ENCODE measurements around the gene PAGR1.
"Not testable (repeated sequence)": the region's sequence is repeated elsewhere in the genome, so short reads cannot be mapped to it uniquely, and the experiment has no call there.

PAGR1 gene

DNA sequence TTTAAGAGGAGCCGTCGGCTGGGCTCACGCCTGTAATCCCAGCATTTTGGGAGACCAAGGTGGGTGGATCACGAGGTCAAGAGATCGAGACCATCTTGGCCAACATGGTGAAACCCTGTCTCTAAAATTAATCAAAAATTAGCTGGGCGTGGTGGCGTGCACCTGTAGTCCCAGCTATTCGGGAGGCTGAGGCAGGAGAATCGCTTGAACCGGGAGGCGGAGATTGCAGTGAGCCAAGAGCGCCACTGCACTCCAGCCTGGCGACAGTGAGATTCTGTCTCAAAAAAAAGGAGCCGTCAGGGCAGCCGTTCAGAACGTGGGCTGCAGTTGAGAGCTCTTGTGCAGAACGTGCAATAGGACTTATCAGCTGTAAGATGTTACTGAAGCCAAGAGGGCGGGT is 22.8 kb upstream of the PAGR1 start:
- not testable (repeated sequence) for DNase-seq

DNA sequence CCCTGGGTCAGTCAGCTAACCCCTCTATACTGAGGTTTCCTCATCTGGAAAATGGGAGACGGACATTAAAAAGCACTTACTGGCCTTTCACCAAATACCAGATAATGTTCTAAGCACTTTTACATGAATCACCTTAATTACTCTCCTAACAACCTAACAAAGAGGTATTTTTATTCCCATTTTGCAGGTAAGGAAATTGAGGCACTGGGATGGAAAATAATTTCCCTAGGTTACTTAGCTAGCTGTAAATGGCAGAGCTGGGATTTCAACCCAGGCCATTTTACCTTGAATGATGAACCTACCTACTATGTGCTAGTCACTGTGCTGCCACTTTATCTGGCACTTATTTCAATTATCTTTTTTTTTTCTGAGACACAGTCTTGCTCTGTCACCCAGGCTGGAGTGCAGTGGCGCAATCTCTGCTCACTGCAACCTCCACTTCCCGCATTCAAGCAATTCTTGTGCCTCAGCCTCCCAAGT is 21.7 kb upstream of the PAGR1 start:
- no peak for DNase-seq

DNA sequence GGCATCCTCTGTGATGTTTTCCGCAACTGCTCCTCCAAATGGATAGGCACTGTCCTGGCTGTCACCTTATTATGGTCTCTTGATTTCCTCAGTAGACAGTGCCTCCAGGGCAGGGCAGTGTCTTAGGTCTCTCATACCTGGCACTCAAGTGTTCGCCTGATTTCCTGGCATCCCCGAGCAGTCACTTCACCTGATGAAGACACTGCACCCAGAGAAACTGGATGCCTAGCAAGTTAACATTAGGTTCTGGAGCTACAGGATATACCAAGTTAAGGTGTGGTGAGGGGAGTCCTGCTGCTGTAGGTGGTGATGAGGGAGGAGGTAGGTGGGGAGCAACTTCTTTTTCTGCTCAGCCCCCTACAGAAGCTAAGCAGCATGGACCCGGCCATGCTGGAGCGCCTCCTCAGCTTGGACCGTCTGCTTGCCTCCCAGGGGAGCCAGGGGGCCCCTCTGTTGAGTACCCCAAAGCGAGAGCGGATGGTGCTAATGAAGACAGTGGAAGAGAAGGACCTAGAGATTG is 13.5 kb upstream of the PAGR1 start:
- no peak for DNase-seq

DNA sequence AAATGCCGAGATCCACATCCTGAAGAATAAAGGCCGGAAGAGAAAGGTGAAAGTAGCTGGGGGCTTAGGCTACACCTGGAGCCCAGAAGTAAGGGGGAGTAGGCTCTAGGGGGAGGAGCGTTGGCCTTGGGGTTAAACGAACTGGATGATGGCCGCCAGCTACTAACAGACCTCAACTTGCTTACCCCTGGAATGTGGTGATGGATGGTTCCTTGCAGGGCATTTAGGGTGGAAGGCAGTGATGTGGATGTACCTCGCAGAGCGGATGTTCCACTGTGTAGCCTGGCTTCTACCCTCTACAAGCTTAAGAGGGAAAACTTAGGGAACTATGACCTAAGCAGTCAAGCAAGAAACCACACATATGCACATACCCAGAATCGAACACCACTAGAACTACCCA is 11.9 kb upstream of the PAGR1 start:
- DNase-seq: peak; percentile 27

DNA sequence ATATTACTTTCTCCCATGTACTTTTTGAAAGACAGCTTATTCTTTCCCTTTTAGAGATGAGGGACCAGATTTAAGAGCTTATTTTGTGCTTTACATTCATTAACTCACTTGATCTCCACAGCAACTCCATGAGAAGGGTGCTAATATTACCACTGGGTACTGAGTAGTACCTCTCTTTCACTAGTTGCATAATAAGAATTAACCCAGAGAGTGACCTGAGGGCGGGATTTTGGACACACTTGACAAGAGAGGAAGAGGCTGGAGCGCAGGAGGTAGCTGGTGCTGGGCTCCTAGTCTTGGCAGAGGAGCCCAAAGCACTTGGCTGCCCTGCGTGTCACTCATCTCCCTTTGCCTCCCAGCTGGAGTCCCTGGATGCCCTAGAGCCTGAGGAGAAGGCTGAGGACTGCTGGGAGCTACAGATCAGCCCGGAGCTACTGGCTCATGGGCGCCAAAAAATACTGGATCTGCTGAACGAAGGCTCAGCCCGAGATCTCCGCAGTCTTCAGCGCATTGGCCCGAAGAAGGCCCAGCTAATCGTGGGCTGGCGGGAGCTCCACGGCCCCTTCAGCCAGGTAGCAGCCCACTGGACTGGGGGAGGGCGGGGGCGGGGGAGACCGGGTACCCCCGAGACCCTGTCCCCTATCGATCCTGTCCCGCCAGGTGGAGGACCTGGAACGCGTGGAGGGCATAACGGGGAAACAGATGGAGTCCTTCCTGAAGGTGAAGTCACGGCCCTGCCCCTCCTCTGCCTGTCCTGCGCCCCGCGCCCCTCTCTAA is 11.3 kb upstream of the PAGR1 start:
- DNase-seq: peak; percentile 74

DNA sequence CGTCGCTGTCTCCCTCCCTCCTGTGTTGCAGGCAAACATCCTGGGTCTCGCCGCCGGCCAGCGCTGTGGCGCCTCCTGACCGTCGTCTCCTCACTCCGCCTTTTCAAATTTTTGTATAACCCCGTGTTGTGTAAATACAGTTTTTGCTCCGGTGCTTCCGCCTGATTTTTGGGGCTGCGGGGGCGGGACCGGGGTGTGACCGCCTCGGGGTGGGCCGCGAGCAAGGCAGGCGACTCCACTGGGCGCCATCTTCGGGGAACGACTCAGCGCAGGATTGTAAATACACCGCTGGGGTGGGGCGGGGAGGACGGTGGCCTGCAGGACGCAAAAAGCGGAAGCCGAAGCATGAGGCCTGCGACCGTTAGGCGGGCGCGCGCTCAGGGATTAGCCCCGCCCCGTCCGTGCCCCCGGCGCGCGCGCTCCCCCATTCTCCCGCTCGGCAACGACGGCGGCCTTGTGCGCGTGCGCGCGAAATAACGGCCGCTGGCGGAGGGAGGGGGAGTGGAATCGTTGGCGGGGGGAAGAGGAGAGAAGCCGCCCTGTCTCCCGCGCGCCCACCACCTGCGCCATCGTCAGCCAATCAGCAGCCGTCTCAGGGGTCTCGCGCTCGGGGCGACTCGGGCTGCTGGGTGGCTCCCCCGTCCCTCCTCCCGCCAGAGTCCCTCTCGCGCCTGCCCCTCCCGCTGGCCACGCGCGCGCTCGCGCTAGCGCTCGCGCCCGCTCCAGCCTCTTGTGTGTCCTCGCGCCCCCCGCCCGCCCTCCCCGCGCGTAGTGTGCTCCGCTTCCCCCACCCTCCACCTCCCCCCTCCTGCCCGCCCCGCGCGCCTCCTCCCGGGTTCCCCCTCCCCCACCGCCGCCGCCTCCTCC is 10.5 kb upstream of the PAGR1 start:
- DNase-seq: peak; percentile 98

DNA sequence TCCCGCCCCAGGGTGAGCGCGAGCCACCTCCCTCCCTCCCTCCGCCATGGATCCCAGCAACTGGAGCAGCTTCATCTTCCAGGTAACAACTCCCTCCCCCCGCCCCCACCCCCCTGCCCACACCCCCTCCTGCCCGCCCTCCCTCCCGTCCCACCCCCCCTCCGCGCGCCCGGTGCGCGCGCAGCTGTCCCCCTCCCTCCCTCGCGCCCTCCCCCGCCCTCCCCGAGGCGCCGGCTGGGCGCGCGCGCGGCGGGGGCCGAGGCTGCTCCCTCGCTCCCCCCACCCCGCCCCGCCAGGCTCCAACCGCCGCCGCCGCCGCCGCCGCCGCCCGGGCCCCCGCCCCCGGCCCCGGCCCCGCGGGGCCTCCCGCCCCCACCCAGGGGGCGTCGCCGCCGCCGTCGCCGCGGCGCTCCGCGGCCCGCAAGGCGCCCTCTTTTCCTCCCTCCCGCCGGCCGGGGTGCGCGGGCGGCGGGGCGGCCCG is 9.8 kb upstream of the PAGR1 start, which contains the start of gene MAZ:
TSS of gene MAZ (plus strand) at position 431 of the 481 bp plus-strand sequence. CDS start 173 bp downstream, outside the sequence.
- peak; percentile 97 for DNase-seq

DNA sequence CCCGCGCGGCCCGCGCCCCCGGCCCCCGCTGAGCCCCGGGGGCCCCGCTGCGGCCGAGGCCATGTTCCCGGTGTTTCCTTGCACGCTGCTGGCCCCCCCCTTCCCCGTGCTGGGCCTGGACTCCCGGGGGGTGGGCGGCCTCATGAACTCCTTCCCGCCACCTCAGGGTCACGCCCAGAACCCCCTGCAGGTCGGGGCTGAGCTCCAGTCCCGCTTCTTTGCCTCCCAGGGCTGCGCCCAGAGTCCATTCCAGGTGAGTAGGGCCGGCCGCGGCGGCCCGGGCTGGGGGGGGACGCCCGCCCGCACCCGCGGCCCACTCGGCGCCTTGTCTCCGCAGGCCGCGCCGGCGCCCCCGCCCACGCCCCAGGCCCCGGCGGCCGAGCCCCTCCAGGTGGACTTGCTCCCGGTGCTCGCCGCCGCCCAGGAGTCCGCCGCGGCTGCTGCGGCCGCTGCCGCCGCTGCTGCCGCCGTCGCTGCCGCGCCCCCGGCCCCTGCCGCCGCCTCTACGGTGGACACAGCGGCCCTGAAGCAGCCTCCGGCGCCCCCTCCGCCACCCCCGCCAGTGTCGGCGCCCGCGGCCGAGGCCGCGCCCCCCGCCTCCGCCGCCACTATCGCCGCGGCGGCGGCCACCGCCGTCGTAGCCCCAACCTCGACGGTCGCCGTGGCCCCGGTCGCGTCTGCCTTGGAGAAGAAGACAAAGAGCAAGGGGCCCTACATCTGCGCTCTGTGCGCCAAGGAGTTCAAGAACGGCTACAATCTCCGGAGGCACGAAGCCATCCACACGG is 9.1 kb upstream of the PAGR1 start:
- peak; percentile 75 for DNase-seq

DNA sequence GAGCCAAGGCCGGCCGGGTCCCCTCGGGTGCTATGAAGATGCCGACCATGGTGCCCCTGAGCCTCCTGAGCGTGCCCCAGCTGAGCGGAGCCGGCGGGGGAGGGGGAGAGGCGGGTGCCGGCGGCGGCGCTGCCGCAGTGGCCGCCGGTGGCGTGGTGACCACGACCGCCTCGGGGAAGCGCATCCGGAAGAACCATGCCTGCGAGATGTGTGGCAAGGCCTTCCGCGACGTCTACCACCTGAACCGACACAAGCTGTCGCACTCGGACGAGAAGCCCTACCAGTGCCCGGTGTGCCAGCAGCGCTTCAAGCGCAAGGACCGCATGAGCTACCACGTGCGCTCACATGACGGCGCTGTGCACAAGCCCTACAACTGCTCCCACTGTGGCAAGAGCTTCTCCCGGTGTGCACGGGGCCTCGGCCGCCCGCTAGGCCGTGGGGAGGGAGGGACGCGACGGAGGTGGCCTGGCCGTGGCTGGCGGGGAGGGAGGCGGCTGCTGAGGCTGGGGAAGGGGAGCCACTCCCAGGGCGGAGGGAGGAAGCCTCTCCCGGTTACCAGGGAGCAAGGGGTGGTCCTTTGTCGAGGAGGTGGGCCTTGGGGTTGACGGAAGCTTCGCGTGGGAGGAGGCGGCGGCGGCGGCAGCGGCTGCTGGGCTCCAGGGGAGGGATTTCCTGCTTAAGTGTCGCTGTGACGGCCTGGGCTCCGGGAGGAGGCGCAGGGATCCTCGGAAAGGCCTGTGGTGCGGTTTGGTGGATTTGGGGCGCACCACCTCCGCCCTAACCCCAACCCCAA is 8.3 kb upstream of the PAGR1 start:
- DNase-seq: peak; percentile 88

DNA sequence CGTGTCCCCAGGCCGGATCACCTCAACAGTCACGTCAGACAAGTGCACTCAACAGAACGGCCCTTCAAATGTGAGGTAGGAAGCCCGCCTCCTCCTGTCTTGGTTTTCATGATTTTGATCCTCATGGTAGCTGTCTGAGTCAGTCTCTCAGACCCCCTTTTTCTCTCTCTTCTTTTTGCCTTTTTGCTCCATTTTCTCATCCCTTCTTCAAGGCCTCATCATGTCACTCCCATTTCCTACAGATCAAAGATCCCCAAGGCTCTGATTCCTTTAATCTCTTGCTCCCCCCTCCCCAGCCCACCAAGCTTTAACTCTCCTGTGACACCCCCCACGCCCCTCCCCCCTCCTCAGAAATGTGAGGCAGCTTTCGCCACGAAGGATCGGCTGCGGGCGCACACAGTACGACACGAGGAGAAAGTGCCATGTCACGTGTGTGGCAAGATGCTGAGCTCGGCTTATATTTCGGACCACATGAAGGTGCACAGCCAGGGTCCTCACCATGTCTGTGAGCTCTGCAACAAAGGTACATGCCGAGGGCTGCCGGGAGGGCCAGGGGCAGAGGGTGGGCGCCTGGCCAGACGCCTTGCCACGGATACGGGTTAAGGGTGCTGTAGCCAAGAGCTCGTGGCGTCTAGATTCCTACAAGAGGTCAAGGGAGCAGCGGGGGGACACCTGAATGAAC is 7.6 kb upstream of the PAGR1 start:
- DNase-seq: peak; percentile 54

DNA sequence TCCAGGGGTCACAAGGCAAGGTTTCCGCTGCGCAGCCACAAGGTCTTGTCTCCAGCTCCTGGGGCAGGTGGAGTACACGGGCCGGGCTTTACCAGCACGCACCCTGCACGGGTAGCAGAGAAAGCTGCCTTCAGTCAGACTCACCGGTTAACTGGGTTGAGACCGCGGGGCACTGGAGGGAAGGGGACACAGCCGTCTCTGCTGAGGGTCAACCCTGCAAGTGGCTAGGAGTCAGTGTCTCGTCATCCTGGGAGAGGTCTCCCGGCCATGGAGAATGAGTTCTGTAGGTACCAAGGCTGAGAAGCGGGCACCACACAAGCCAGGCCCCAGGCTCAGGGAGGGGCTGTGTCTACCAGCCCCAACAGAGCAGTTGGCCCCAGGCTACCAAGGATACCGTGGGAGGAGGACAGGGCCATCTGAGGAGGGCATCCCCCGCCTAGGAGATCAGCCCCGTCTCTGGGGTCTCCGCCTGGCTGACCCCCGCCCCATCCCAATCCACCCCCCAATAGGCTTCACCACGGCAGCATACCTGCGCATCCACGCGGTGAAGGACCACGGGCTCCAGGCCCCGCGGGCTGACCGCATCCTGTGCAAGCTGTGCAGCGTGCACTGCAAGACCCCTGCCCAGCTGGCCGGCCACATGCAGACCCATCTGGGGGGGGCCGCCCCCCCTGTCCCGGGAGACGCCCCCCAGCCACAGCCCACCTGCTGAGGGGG is 6.8 kb upstream of the PAGR1 start:
- no peak for DNase-seq

DNA sequence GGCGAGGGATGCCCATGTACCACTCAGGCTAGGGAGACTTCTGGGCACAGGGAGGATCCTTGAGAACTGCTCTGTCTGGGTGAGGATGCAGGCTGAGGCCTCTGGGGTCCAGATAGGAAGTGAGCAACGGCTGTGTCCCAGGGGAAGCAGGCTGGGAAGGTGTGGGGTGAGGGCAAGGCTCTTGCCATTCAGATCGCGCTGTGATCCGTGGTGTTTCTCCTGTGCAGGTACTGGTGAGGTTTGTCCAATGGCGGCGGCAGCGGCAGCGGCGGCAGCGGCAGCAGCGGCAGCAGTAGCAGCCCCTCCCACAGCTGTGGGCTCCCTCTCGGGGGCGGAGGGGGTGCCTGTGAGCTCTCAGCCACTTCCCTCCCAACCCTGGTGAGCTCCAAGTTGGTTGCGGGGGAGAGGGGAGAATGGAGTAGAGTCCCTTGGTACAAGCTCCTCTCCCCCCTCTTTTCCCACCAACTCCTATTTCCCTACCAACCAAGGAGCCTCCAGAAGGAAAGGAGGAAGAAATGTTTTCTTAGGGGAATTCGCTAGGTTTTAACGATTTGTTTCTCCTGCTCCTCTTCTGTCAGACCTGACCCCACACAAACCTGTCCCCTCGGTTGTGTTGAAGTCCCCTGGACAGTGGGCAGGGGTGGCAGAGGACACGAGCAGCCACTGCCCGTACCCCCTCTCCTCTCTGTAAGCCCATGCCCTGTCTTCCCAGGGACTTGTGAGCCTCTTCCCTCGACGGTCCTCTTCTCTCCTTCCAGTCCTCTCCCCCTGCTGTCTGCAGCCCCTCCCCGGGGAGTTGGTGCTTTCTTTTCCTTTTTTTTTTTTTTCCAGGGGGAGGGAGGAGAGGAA is 5.9 kb upstream of the PAGR1 start:
- DNase-seq: peak; percentile 61

DNA sequence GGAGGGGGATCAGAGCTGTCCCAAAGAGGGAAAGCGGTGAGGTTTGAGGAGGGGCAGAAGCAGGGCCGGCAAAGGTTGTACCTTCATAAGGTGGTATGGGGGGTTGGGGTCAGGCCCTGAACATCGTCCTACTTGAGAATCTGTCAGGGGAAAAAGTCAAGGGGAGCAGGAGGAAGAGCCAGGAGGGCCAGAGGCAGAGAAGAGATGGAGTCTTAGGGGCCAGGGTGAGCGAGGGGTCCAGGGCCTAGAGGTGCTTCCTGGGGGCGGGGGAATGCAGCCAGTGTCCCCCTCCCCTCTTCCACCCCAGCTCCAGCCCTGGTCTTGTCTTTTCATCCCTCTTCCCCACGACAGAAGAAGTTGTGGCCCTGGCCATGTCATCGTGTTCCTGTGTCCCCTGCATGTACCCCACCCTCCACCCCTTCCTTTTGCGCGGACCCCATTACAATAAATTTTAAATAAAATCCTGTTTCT is 5.2 kb upstream of the PAGR1 start:
- DNase-seq: peak; percentile 62

DNA sequence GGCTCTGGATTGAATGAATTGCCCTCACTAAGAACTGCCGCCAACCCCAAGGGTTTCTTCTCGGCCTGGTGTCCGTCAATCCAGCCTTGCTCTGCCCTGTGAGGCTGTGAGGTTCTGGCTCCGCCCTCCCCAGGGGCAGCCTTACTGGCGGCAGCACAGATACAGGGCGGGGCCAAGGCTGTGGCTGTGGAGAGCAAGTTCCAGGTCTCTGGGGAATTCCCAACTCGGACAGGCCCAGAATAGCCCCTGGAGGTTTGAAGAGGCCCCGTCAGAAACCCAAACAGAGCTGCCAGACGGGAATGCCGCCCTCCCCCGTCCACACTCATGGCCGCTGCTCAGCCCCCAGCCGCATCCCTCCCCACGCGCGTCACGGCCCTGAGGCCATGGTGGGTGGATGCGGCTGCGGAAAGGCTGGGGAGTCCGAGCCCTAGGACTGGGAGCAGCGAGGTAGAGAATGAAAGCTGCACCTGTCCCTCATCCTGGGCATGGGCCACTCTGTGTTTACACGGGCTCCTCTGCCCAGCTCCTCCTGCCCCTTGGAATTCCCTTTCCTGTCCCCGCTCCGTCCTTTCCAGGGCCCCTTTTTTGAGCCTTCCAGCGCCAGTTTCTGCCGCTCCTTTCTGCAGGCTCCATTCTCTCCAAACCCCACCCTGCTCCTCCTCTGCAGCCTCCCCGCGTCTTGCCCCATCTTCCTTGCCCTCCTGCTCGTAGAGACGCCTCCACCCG is 4.6 kb upstream of the PAGR1 start:
- peak; percentile 95 for DNase-seq

DNA sequence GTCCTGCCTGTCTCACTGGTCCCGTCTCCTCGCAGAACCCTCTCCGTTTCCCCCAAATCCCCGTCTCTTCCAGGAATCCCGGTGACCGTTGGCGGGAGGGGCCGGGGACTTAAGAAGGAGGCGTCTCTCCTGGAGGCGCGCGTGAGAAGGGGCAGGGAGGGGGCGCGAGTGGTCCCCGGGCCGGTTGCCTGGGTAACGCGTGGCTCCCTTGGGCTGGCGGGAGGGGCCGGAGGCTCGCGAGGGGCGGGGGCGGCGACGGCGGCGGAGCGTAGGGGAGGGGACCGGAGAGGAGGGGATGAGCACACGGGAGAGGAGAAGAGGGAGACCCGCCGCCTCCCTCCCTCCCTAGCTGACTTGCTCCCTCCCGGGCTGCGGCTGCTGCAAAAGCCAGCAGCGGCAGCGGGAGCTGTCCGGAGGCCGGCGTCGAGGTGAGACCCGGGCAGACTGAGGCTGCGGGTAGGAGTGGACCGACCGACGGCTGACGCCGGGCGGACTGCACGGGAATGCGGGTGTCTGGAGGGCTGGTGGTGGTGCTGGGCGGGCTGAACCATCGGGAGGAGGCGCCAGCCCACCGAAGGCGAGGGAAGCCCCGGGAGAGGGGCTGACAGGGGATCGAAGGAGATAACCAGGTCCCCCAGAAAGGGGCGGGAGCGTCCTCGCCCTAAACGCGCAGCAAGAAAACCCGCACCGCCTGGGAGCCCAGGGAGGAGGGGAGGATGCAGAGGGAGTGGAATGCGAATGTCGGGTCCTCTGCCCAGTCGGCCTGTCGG is 3.9 kb upstream of the PAGR1 start, which contains the start of gene PRRT2:
TSS of gene PRRT2 (plus strand) at position 298 of the 770 bp plus-strand sequence. CDS start 862 bp downstream, outside the sequence.
- DNase-seq: peak; percentile 89

DNA sequence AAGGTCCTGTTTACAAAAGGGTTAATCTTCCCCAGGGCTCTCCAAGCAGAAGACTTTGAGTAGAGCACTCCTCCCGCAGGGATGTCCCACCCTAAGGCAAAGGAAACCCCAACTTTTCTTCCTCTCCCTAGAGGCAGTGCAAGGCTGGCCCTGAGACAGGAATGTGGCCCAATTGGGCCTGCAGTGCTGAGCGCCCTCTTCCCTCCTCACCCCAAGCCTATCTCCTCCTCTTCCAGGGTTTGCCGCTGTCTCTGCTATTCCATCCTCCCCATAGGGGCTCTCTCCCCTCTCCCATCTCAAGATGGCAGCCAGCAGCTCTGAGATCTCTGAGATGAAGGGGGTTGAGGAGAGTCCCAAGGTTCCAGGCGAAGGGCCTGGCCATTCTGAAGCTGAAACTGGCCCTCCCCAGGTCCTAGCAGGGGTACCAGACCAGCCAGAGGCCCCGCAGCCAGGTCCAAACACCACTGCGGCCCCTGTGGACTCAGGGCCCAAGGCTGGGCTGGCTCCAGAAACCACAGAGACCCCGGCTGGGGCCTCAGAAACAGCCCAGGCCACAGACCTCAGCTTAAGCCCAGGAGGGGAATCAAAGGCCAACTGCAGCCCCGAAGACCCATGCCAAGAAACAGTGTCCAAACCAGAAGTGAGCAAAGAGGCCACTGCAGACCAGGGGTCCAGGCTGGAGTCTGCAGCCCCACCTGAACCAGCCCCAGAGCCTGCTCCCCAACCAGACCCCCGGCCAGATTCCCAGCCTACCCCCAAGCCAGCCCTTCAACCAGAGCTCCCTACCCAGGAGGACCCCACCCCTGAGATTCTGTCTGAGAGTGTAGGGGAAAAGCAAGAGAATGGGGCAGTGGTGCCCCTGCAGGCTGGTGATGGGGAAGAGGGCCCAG is 3.0 kb upstream of the PAGR1 start:
- DNase-seq: no peak

Measured in NCI-H82 (cell line).